Measurements from ENCODE around the gene RWDD3.

The RWDD3 gene

DNA sequence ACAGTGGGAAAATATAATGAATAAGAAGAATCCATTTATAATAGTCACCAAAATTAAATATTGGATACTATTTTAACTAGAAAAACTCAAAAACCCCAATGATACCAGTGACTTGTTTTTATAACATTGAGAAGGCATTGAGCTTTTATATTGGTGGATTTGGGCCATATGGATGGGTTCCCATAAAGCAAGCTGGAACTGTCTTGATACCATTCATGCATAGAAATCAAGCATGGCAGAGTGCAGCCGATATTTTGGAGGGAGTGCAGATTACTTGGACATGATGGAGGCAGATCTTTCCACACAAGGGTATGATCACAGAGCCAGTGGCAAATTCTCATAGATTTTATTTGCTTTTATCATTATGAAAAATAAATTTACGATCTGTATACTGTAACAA is 3.8 kb upstream of the RWDD3 start:
- DNase-seq, result peak in 1 of 14 donors; percentile 8

DNA sequence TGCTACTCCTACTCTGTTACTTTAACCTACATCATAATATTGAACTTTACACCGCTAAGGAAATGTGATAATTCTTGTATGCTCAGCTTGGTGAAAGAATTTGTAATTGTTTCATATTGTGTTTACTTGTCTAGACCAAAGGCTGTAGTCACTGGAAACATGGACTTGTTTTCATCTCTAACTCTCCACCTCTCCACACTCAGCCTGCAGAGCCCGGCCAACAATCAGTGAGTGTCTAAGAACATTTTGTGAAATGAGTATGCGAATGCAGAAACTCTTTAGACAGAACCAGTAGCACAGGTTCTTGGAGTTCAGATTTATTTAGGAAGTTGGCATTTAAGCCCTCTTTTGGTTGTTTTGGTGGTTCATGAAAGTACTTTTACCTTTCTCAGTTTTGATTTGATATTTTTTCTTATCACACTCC is 3.2 kb upstream of the RWDD3 start:
- DNase-seq, result no peak

DNA sequence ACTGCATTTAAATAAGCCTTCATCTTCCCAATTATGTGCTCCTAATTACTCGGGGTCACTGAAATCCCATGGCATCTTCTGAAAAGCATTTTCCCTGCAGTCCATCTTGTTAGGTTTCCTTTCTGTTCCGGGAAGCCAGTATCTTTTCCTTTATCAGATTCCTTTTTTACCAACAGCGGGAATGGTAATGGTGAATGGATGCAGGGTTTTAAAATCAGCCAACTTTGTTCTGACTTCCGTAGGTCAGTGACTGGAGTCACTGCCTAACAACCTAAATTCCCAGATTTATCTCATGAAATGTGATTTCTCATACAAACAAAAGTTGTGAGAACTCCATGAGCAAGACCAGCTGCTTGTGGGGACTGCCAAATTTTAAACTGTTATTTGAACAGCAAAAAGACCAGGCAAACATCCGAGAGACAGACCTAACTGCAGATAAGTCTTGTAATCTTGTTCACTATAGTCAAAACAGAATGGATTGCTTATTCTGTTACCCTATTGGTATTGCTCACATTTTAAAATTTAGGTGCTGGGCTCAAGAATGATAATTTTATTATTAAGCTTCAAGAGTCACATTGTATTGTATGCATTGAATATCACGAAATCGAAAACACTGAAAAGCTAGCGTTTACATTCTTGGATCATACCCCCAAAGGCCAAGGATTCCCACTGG is 1.2 kb upstream of the RWDD3 start:
- peak in 2 of 14 donors; percentile 50 to 53 for DNase-seq

DNA sequence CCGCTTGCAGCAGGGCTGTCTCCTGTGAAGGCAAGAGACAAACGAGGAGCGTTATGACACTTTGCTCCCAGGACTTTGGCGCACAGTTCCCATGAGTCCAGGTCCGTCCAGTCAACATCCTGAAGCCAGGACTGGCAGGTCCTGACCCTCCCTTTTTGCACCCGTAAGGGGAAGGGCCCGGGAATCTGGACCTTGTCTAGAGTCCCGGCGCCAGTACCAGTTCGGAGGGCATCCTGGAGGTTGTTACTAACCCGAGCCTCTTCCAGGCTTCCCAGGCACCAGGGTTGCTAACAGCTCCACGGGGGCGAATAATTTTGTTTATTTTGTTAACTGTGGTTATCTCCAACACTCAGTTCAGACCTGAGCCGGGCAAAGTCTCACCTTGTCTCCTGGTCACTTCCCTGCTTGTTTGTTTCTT is 682 bp upstream of the RWDD3 start:
- DNase-seq, result peak in 8 of 14 donors; percentile 35 to 74 (median 61)

DNA sequence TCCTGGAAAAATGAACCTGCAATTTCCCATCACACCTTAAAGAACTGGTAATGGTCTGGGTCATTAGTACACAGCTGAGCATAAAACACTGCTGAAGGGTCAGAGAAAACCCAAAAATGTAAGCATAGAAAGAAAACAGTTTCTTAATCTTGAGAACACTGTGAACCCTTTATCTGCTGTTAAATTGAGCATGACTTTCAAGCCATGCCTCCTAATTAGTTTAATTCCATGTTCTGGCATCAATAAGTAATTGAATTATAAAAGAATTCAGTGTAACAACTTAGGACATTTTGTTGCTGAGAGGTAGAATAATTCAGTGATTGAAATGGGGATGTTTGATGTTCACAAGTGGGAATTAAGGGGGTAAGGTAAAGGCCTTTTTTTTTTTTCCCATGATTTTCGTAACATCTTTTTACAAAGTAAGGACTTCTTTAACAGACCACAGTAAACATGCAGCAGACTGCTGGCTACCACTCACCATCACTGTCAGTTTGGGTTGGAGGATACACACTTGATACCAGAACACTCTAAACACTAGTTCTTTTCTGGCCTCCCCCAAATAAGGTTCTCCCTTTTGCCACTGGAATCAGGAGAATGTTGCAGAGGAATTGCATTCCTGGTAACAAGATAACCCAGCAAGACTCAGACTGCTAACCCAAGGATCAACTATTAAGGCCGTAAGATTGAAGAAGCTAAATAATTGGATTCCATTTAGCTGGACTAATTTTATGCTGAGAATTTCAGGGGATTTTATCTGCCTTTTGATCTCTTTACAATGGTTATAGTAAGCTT is 3.0 kb downstream of the RWDD3 start:
- no peak for DNase-seq

DNA sequence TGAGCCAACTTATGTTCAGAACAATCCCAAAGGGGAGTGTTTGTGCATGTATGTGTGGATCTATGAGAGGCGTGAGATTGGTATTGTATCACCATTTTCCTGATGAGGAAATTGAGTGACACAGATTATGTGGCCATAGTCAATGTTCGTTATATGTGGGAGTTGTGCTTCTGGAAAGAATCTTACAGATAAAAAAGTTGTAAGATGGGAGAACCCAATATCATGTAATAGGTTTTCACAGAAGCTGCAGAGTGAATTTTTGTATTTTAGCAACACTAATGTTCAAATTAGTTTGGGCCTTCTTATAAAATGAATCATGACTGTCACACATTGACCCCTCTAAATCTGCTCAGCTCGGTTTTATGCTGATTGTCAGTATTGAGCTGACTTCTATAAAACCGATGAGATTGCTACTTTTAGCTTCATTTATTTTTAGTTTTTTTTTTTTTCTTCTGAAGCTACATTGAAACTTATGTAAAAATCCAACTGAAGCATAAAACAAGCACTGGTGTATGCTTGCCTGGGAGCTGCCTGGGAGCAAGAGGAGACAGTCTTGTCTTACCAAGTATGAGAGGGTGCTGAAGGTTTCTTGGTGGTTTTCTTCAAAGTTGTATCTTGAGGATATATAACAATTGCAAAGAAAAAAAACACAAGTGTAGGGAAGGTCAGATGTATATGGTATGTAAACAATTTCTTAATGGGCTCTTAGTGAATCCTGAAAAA is 4.1 kb downstream of the RWDD3 start:
- no peak for DNase-seq

DNA sequence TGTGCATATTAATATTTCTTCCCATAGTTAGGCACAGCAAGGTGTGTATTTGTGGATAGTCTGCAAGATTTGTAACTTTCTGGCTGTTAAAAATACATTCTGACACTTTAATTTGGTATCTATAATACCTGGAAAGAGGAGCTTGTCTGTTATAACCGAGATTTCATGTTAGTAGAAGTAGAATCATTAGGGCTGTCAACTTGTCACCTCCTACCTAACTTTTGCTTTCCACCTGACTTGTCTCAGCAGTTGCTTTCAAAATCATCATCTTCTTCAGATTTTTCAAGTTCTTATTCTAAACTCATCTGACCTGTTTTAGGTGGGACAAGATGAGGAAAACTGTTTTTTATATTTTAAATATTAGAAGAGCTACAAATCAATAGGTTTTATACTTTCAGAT is 11.0 kb downstream of the RWDD3 start:
- no peak for DNase-seq

DNA sequence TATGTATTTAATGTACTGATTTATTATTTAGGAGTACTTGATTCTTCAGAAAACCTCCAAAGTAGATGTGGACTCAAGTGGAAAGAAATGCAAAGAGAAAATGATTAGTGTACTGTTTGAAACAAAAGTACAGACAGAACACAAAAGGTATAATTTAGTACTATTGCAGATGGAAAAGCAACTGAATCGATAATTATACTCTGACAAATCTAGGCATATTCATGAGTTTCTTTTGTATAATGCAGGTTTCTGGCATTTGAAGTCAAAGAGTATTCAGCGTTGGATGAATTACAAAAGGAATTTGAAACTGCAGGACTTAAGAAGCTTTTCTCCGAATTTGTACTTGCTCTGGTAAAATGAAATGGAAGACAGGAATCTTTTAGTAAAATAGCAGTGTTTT is 12.5 kb downstream of the RWDD3 start:
- DNase-seq, result no peak

DNA sequence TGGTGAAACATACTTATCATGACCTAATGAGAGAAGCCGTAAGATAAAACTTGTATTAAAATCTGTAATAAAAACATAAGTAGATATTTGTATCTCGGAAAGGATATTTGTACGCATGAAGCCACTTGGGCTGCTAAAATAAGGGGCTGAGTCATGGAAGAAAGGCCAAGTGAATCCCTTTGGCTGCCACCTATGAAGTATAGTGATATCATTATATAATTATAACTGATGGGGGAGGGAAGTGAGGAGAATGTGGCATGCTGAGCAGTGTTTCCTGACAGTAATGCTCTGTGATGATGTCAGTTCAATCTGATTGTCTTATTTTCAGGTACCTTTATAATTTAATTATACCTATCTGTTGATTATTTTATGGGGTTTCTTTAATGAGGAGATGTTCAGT is 13.6 kb downstream of the RWDD3 start:
- DNase-seq, result peak in 1 of 14 donors; percentile 17

DNA sequence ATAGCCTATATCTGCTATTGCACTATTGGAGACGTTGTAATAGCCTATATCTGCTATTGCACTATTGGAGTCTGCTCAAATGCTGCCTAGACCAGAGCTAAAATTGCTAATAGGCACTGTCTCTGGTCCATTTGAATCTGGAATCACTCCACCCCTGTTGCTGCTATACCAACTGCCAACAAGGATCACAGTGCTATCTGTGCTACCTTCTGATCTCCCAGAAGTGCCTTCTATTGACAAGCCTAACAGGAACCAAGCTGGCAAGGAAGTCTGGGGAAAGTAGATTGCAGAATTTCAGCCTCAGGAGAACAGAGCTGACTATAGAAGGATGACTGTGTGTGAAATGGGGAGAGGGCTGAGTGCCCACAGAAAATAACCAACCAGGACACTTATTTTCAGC is 15.9 kb downstream of the RWDD3 start:
- DNase-seq, result no peak

DNA sequence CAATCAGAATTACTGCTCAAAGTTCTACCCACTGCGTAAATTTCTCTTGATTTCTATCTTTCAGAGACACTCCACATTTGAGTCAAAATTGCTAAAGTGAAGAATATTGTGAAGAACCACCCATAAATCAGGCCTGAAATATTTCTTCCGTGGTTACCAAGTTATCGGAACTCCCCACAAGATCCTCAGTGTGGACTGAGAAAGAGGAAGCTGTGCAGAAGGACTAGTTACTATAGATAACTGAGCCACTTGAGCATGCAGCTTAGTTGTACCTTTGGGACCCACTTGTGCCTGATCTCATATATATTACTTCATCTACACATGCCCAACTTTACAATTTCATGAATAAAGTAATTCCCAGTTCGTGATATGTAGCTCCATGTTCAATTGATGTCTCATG is 18.4 kb downstream of the RWDD3 start:
- no peak for DNase-seq

DNA sequence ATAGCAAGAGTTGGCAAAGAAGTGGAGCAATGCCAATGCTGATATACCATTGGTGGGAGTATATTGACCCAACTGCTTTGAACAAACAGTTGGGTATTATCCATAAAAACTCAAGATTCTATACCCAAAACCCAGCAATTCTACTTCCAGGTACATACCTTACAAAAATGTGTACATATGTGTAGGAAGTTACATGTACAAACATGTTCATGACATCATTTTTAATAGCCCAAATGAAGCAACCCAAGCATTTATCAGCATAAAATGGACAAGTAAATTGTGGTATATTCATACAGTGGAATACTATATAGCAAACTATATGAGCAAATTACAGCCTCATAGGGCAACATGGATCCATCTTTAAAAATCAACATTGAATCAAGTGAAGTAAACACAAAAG is 20.9 kb downstream of the RWDD3 start:
- DNase-seq, result no peak

DNA sequence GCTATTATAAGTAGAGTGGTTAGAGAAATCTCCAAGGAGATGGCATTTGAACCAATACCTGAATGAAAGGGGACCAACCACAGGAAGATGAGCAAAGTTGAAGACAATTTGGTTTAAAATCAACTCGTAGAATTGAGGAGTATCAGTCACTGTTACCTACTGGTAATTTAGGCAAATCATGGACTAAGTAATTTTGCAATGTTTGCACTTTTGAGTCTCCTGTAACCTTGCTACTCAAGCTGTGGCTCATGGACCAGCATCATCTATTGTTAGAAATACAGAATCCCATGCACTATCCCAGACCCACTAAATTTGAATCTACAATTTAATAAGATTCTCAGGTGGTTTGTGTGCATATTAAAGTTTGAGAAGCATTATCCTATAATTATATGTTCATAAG is 21.8 kb downstream of the RWDD3 start:
- no peak for DNase-seq

DNA sequence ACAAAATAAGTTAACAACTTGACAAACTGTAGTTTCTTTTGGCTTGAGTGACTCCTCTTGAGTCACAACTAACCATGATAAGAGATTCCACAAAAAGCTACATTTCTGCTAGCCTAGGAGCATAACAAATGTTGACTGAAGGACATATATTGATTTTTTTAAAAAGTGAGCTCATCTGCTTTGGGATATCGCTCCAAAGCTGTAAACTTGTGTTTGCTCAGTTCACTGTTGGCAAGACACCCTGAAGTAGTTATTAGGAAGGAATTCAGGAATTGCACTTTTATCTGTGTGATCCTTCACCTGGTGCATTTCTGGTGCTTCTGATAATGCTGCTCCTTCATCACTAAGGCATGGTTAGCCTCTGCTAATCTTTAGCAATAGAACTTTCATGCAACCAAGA is 23.7 kb downstream of the RWDD3 start:
- no peak for DNase-seq

DNA sequence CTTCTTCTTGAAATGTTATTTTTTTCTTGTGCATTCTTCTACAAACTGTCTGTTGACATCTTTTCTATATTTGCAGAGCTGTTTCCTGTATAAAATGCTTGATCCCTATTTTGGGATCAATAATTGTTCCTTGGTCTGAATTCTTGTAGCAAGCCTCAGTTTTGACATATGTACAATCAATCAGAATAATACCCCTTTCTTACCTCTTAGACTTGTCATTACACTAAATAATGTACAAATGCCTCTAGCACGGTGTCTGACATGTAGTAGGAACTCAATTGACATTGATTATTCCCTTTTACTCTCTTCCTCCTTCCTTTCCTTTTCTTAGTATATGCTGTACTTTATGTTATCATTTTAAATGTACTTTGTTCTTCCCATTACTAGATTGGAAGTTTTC is 25.2 kb downstream of the RWDD3 start:
- DNase-seq, result no peak

DNA sequence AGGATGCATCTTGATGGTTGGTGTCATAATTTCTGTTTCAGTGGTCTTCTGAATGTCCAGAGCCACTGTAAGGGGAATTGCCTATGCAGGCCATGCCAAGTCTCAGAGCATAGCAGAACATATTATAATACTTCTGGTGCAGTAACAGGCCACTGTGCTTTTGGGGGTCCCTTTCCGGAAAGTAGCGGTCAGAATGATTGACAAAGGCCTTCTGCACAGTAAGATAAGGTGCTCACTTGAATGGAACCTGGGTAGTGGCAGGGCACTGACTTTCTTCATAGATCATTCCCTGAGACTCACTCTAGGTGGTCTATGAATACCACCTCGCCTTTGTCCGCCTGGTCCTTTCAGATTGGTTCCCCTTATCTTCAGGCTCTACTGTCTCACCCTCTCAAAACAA is 28.9 kb downstream of the RWDD3 start:
- no peak for DNase-seq

DNA sequence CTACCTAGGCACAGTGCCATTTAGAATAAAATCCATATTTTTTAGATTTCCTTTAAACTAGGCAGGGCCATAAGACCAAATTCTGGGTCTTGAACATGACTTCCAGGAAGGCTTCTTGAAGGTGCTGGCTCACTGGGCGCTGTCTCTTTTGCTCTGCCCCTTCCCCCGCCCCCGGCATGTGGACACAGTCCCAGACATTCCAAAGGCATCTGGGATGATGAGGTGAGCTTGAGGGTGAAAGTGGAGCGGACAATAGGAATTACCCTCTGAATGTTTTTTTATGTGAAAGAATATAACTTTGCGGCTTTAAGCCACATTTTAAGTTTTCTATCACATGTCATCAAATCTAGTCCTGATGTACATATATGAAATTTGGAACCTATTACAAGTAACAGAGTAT is 29.4 kb downstream of the RWDD3 start:
- DNase-seq, result no peak

DNA sequence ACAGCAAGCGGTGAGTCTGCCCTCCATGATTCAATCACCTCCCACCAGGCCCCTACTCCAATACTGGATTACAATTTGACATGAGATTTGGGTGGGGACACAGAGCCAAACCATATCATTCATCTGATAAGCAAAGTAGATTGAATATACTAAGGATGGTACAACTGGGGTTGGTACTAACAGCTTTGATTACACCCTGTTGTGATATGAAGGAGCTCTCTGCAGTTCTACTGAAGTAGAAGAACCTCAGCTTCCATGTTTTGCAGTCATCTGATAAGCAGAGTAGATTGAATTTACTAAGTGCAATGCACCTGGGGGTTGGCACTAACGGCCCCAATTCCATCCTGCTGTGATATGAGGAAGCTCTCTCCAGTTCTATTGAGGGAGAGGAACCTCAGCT is 31.1 kb downstream of the RWDD3 start:
- DNase-seq, result no peak

DNA sequence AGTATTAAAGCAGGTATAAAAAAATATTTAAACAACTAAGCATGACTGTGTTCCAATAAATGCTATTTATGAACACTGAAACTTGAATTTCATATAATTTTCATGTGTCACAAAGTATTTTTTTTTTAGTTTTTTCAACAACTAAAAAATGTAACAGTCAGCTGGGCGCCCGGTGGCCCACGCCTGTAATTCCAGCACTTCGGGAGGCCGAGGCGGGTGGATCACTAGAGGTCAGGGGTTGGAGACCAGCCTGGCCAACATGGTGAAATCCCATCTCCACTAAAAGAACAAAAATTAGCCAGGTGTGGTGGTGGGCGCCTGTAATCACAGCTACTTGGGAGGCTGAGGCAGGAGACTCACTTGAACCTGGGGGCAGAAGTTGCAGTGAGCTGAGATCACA is 42.4 kb downstream of the RWDD3 start:
- no peak for DNase-seq

DNA sequence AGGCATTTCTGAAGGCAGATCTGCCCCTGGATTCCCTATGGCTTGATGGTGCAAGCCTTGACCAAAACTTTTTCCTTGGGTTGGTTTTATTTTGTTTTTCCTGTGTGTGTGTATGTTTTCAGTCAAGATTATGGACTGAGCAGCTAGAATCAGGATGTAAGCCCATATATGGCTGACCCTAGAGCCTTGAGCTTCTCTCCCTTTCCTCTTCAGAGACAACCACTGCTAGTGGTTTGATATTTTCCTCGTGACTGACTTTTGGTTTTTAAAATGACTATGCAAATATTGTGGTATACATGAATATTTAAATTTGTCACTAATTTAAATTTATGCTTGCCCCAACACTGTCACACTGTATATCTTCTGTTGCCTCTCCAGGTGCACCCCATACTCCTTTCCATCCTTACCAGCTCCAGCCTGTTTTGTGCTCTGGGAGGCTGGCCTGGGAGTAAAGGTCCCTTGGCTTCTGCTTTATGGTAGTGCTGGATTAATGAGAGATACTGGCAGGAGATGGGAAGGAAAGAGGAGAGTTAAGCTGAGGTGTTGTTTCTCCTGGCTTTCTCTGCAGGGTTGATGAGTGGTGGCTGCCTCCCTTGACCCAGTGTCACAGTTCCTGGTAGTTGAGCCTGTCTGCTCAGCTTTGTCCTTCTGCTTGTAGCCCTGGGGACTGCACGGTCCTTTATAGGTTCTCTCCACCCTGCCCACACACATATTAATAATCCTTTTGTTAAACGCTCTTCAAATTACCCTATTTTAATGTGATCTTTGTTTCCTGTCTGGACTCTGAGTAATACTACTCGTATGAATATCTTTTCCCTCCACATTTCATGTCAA is 44.4 kb downstream of the RWDD3 start:
- no peak for DNase-seq

DNA sequence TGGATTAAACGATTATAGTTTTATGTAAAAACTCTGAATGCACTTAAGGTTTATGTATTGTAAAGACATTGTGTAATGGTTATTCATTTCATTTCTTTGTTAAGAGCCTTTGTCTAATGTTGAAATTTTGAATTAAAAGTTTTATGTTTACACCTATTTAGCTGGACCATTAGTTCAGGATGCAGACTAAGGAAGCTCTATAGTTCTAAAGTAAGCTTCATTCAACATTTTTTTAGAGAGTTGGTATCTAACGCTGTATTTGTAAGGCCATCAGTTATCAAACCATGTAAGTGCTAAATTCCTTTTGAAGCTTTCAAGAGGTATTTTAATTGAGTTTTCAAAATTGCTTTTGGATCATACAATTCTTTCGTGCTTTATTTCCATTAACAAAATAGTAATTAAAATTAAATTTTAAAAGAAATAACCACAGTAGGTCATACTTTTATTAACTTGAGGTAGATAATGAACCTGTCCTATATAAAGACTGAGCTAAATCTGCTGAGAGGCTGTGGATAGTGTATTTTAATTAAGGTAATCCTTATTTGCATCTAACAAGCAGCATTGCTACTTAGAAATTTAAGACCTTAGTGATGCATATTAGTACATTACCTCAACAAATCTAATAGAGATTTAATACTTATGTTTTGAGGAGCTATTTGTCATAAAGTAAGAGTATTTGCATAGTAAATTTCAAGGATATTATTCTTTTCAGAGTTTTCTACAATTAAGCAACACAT is 47.9 kb downstream of the RWDD3 start:
- DNase-seq, result no peak

DNA sequence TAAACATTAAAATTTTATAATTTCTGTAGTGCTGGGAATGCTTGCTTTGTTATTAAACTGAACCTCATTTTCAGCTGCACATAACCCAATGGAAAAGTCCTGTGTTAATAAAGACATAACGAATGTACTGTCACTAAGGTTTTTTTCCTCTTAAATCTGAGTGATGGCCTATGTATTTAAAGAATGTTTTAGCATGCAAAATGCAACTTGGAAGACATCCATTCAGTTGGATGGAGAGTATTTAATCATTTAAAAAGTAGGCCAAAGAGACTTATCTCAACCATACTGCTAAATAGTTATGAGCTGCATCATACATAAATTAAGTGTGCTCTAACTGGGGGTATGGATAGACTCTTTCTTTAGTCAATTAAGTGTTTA is 48.5 kb downstream of the RWDD3 start:
- DNase-seq, result no peak

All from C1 segment of cervical spinal cord (tissue), 14 donors.